HG02623 (cell line): ENCODE measurements around the gene TMPRSS5.
"Not testable (repeated sequence)": the region's sequence is repeated elsewhere in the genome, so short reads cannot be mapped to it uniquely, and the experiment has no call there.

Experiments used
- ATAC-seq: cut with Tn5 transposase; IDR thresholded peaks from one replicate; pipeline ENCODE4 v1.9.1; 2021; ENCODE audit warnings: moderate library complexity; ENCODE audit not compliant: unreplicated experiment

The TMPRSS5 gene

GRCh38 chr11:113697756-113698407 is 8.2 kb downstream of the TMPRSS5 start:
- no peak for ATAC-seq

GRCh38 chr11:113697111-113697510 is 9.0 kb downstream of the TMPRSS5 start:
- ATAC-seq, result no peak

GRCh38 chr11:113695207-113695606 is 10.9 kb downstream of the TMPRSS5 start:
- no peak for ATAC-seq

- no peak for ATAC-seq
Observed at GRCh38 chr11:113694390-113694789, 11.7 kb downstream of the TMPRSS5 start.

GRCh38 chr11:113693030-113693429 is 13.1 kb downstream of the TMPRSS5 start:
- ATAC-seq, result no peak

GRCh38 chr11:113690619-113691569 is 15.2 kb downstream of the TMPRSS5 start:
- no peak for ATAC-seq

GRCh38 chr11:113689768-113690618 is 16.1 kb downstream of the TMPRSS5 start:
- ATAC-seq, result no peak

GRCh38 chr11:113685654-113686359 is 20.3 kb downstream of the TMPRSS5 start:
- ATAC-seq, result no peak

GRCh38 chr11:113684496-113684895 is 21.6 kb downstream of the TMPRSS5 start:
- no peak for ATAC-seq

GRCh38 chr11:113683481-113684046 is 22.5 kb downstream of the TMPRSS5 start:
- no peak for ATAC-seq

GRCh38 chr11:113681711-113682413 is 24.2 kb downstream of the TMPRSS5 start:
- ATAC-seq, result no peak

GRCh38 chr11:113681282-113681681 is 24.8 kb downstream of the TMPRSS5 start:
- ATAC-seq, result no peak

GRCh38 chr11:113677685-113678084 is 28.4 kb downstream of the TMPRSS5 start:
- no peak for ATAC-seq

- no peak for ATAC-seq
Observed at GRCh38 chr11:113675565-113675964, 30.5 kb downstream of the TMPRSS5 start.

GRCh38 chr11:113675003-113675561 is 31.0 kb downstream of the TMPRSS5 start:
- peak; percentile 78 for ATAC-seq

GRCh38 chr11:113674397-113674685 is 31.8 kb downstream of the TMPRSS5 start:
- ATAC-seq, result no peak

GRCh38 chr11:113673550-113674396 is 32.3 kb downstream of the TMPRSS5 start:
- ATAC-seq, result no peak

- ATAC-seq, result not testable (repeated sequence)
Observed at GRCh38 chr11:113671914-113672313, 34.2 kb downstream of the TMPRSS5 start.

- no peak for ATAC-seq
Observed at GRCh38 chr11:113670831-113671215, 35.3 kb downstream of the TMPRSS5 start.
